Lower leg skin (tissue), 4 donors: ENCODE results near the gene PPP3R1. TPM values are rescaled to one million over a fixed set of nuclear protein-coding genes. Genes with fewer than 3 reads are reported as not detected.

ENCODE experiments used
- DNase-seq, 2 donors: peaks; one replicate each; pipeline ENCODE4 v3.0.0-alpha.2; 2019; ENCODE audit warnings: low spot score in 2 of 2
- H3K4me3 ChIP-seq: fragments of 200-600 bp; sonication (generic); 2 replicates; pipeline ENCODE4 v1.5.1; 2017; ENCODE audit warnings: mild to moderate bottlenecking, low read depth; ENCODE audit not compliant: poor library complexity, severe bottlenecking
- POLR2A ChIP-seq, 2 donors: fragments of 450-650 bp; IDR thresholded peaks; one replicate each; pipeline ENCODE4 v1.6.1; 2016 to 2017; ENCODE audit warnings: antibody characterized with exemption in 2 of 2, mild to moderate bottlenecking in 1 of 2, moderate library complexity in 1 of 2
- WGBS, 2 donors: methylation state at CpG; one replicate each; pipeline ENCODE4 v1.1.5; 2018; 5-methylcytosine and 5-hydroxymethylcytosine counted together
- intact Hi-C: fragments of 100-400 bp; cut with DNase I; formaldehyde crosslinking; loops from one replicate; pipeline ENCODE4 v1.15.0; 2023; ENCODE audit warnings: low total_unique reads
- total RNA-seq, 4 donors: library from RNA; depleted of rRNA; stranded (reverse); fragments of >200 nt; gene quantifications; one replicate each; pipeline ENCODE4 v1.1.0, GENCODE V29; 2016
- TF ChIP-seq, protein P1 (sequence below), 3 donors: fragments of 450-650 bp; IDR thresholded peaks; one replicate each; pipeline ENCODE4 v1.5.1; 2016; ENCODE audit warnings: antibody characterized with exemption in 3 of 3, mild to moderate bottlenecking in 3 of 3, moderate library complexity in 2 of 3

PPP3R1 gene
- total RNA-seq, 4 donors from 2014 or later: 31.0 to 42.4 (median 34.7) TPM

DNA sequence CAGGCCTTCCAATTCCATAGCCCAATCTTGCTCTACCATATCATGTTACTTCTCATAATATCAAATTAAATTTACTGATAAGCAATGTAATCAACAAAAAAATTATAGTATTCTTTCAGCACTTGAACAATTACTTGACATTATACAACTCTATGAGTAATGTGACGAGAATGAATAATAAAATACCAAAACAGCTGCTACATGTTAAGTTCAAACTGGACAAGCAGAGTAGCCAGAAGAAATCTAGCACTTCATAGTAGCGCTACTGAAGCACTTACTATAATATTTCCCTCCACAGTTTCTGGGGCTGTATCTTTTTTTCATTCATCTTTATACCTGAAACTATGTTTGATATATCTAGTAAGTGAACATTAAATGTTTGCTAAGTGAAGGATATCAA, 14.9 kb downstream of the PPP3R1 start:
- DNase-seq: no peak
- TF ChIP-seq, protein P1, sequence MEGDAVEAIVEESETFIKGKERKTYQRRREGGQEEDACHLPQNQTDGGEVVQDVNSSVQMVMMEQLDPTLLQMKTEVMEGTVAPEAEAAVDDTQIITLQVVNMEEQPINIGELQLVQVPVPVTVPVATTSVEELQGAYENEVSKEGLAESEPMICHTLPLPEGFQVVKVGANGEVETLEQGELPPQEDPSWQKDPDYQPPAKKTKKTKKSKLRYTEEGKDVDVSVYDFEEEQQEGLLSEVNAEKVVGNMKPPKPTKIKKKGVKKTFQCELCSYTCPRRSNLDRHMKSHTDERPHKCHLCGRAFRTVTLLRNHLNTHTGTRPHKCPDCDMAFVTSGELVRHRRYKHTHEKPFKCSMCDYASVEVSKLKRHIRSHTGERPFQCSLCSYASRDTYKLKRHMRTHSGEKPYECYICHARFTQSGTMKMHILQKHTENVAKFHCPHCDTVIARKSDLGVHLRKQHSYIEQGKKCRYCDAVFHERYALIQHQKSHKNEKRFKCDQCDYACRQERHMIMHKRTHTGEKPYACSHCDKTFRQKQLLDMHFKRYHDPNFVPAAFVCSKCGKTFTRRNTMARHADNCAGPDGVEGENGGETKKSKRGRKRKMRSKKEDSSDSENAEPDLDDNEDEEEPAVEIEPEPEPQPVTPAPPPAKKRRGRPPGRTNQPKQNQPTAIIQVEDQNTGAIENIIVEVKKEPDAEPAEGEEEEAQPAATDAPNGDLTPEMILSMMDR (IDR thresholded peaks at IDR 0.05): no peak
- TF ChIP-seq POLR2A (IDR thresholded peaks at IDR 0.05): no peak
- H3K4me3 ChIP-seq: no peak overlapping the region
- intact Hi-C loops: no loop called here
- WGBS, 2 donors: 59% methylated on average over 2 of the region's 2 CpGs

DNA sequence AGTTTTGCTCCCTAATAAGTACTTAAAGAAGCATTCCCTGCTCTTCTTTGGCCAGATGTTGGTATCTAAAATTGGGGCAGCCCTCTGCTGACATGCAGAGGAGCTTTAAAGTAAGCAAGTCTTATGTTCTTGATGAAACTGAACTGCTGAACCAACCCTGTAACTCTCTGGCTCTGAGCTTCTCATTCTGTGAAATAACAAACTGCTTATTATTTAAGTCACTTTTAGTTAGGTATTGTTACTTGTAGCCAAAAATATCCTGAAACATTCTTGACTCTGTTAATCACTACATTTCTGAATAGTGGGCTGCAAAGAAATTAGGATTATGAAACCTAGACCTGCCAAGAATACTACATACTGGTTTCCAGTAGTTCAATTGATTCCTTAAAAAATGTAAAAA, 15.5 kb downstream of the PPP3R1 start:
- no peak for DNase-seq
- TF ChIP-seq, protein P1 (IDR thresholded peaks at IDR 0.05): no peak
- TF ChIP-seq POLR2A (IDR thresholded peaks at IDR 0.05): no peak
- intact Hi-C loops: no loop called here

DNA sequence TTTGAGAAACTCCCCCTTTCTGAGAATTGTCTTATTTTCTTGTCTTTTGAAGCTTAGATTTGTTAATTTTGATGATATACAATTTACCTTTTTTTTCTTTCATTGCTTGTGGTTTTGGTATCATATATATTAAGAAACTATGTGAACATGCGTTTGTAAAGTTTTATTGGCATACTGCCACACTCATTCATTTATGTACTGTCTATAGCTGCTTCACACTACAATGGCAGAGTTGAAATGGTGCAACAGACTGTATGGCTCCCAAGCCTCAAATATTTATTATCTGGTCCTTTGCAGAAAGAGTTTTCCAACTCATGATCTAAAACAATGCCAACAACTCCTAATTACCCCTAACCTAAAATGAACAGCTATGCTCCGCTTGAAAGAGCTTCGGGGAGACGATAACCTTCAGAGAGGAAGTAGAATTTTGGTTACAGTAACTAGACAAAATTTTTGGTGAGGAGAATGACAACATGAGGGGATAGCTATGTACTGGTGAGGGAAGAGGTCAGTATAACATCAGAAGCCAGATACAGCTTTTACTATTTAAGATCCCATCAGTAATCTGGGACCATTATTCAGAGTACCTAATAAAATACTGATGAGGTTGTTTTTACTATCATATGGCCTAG, 16.1 kb downstream of the PPP3R1 start:
- H3K4me3 ChIP-seq: no peak overlapping the region
- 58 to 65% methylated on average over 4 of the region's 4 CpGs for WGBS, 2 donors
- no peak for DNase-seq
- intact Hi-C loops: no loop called here
- TF ChIP-seq, protein P1 (IDR thresholded peaks at IDR 0.05): no peak
- TF ChIP-seq POLR2A (IDR thresholded peaks at IDR 0.05): no peak

More for the DNA sequence above, 15.5 kb downstream of the PPP3R1 start:
- H3K4me3 ChIP-seq: no peak overlapping the region

DNA sequence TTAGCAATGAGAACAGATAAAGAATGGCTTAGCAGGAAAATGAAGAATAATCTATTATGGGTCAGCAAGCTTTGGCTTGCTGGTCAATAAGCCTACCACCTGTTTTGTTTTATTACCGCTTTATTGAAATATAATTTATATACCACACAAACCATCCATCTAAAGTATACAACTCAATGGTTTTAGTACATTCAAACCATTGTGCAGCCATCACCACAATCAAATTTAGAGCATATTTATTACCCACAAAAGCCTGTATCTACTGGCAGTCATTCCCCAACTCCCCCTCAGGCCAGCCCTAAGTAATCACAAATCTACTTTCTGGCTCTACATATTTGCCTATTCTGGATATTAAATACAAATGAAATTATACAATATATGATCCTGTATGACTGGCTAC, 17.2 kb downstream of the PPP3R1 start:
- DNase-seq: no peak
- no peak for TF ChIP-seq POLR2A (IDR thresholded peaks at IDR 0.05)
- TF ChIP-seq, protein P1 (IDR thresholded peaks at IDR 0.05): no peak
- no peak overlapping the region for H3K4me3 ChIP-seq
- intact Hi-C loops: no loop called here
- 91 to 97% methylated on average over 1 of the region's 1 CpG for WGBS, 2 donors

DNA sequence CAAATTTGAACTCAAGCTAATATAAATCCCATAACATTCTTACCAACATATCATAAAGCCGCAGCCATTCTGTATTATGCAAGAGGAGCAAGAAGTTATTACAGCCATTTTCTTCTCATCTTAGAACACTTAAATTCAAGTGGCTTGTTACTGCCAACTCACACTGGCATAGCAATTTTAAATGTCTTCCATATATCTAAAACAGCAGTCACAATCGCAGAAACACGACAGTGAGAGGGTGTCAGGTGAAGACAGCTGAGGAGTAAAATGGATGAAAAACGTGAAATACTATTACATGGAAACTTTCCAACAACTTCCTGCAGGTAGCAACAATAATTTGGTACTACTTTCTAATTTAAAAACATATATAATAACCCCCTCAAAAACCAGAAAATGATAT, 17.9 kb downstream of the PPP3R1 start:
- intact Hi-C loops: no loop called here
- TF ChIP-seq POLR2A (IDR thresholded peaks at IDR 0.05): no peak
- TF ChIP-seq, protein P1 (IDR thresholded peaks at IDR 0.05): no peak
- H3K4me3 ChIP-seq: no peak overlapping the region
- DNase-seq: no peak
- WGBS, 2 donors: 86 to 87% methylated on average over 4 of the region's 4 CpGs

DNA sequence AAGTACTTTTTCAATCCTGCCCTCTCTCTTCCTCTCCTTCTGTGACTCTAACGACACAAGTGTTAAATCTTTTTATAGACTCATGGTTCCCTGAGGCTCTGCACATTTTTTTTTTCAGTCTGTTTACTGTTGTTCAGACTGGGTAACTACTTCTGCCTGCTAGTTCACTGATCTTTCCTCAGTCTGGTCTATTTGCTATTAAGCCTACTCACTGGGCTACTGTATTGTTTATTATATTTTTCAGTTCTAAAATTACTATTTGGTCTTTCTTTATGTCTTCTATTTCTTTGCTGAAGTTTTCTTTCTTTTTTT, 21.3 kb downstream of the PPP3R1 start:
- no peak for DNase-seq
- TF ChIP-seq, protein P1 (IDR thresholded peaks at IDR 0.05): no peak
- TF ChIP-seq POLR2A (IDR thresholded peaks at IDR 0.05): no peak
- 0 to 12% methylated on average over 1 of the region's 1 CpG for WGBS, 2 donors
- intact Hi-C loops: no loop called here
- no peak overlapping the region for H3K4me3 ChIP-seq
